Lower lobe of right lung (tissue), 2 donors: Measurements from ENCODE around the gene CNPY4. TPM values are rescaled to one million over a fixed set of nuclear protein-coding genes. Genes with fewer than 3 reads are reported as not detected.
A peak's percentile ranks its signal among the peaks of the same experiment; 100 is the strongest.

Experiments
- ATAC-seq, 2 donors: fragments of 200-7000 bp; cut with Tn5 transposase; one replicate each; pipeline ENCODE4 v1.9.1; 2020 to 2022; ENCODE audit warnings: mild to moderate bottlenecking in 2 of 2, moderate library complexity in 2 of 2
- DNase-seq: peaks from one replicate; pipeline ENCODE4 v3.0.0-alpha.2; 2020
- H3K27ac ChIP-seq: fragments of 200-600 bp; one replicate; pipeline ENCODE4 v1.8.0; 2022
- H3K27me3 ChIP-seq: fragments of 200-600 bp; one replicate; pipeline ENCODE4 v1.8.0; 2022; ENCODE audit warnings: low read depth
- H3K36me3 ChIP-seq: fragments of 200-600 bp; one replicate; pipeline ENCODE4 v1.8.0; 2022; ENCODE audit warnings: mild to moderate bottlenecking
- H3K4me1 ChIP-seq: fragments of 200-600 bp; one replicate; pipeline ENCODE4 v1.8.0; 2022
- H3K4me3 ChIP-seq: fragments of 200-600 bp; one replicate; pipeline ENCODE4 v1.8.0; 2022; ENCODE audit warnings: mild to moderate bottlenecking
- H3K9me3 ChIP-seq: fragments of 200-600 bp; one replicate; pipeline ENCODE4 v1.8.0; 2022
- CTCF ChIP-seq: fragments of 200-600 bp; IDR thresholded peaks from one replicate; pipeline ENCODE4 v1.8.0; 2022; ENCODE audit warnings: antibody characterized with exemption, mild to moderate bottlenecking
- intact Hi-C: fragments of 100-400 bp; cut with DNase I; formaldehyde crosslinking; loops from one replicate; pipeline ENCODE4 v1.11.0; 2022
- total RNA-seq: library from RNA; stranded (reverse); fragmentation: NEBNext Ultra II Directional; extraction: Animal tissue kit (Norgen Biotek cat#: 25700); gene quantifications from one replicate; pipeline ENCODE4 v1.2.1, GENCODE V29; 2021
- donor health status: DM: no; HTN: yes; CAD: no; lungs with severe emphysema.

The CNPY4 gene
- total RNA-seq, 1 donor from 2014 or later = 10.5 TPM

- no peaks in the 10 kb centered on the region for H3K9me3 ChIP-seq
- no peak overlapping the region for H3K4me3 ChIP-seq
- TF ChIP-seq CTCF = no peak
- intact Hi-C loops = no loop called here
- peaks cover 36% of the 10 kb centered on the region for H3K4me1 ChIP-seq
- H3K36me3 ChIP-seq = peaks cover 16% of the 10 kb centered on the region
- no peak for DNase-seq
- no peak for ATAC-seq
- H3K27ac ChIP-seq = peak overlapping the region; percentile 93
- no peaks in the 10 kb centered on the region for H3K27me3 ChIP-seq
These were observed 36.5 kb upstream of the CNPY4 start for GRCh38 chr7:100082978-100083377.

- H3K27ac ChIP-seq = no peak overlapping the region
- DNase-seq (no peak), ATAC-seq (no peak)
- TF ChIP-seq CTCF = no peak
- H3K9me3 ChIP-seq = no peaks in the 10 kb centered on the region
- intact Hi-C loops = no loop called here
- peaks cover 2% of the 10 kb centered on the region for H3K36me3 ChIP-seq
- no peaks in the 10 kb centered on the region for H3K27me3 ChIP-seq
- H3K4me3 ChIP-seq = no peak overlapping the region
- peaks cover 36% of the 10 kb centered on the region for H3K4me1 ChIP-seq
These were observed 33.9 kb upstream of the CNPY4 start for GRCh38 chr7:100085515-100085914.

- H3K36me3 ChIP-seq = peaks cover 19% of the 10 kb centered on the region
- H3K27ac ChIP-seq = no peak overlapping the region
- TF ChIP-seq CTCF = no peak
- intact Hi-C loops = no loop called here
- peaks cover 25% of the 10 kb centered on the region for H3K4me1 ChIP-seq
- DNase-seq (no peak), ATAC-seq (no peak)
- no peaks in the 10 kb centered on the region for H3K9me3 ChIP-seq
- no peak overlapping the region for H3K4me3 ChIP-seq
- H3K27me3 ChIP-seq = no peaks in the 10 kb centered on the region
These were observed 32.2 kb upstream of the CNPY4 start for GRCh38 chr7:100087055-100087750.

GRCh38 chr7:100088095-100088620, 31.3 kb upstream of the CNPY4 start:
- Histone ChIP-seq H3K27me3 (no peaks in the 10 kb centered on the region), H3K4me3 (peak overlapping the region; percentile 89), H3K27ac (peak overlapping the region; percentile 84), H3K4me1 (peaks cover 22% of the 10 kb centered on the region), H3K9me3 (no peaks in the 10 kb centered on the region), H3K36me3 (peaks cover 28% of the 10 kb centered on the region)
- ATAC-seq (no peak), DNase-seq (no peak)
- intact Hi-C loops = no loop called here
- no peak for TF ChIP-seq CTCF

- H3K4me1 ChIP-seq = peaks cover 25% of the 10 kb centered on the region
- peak within 1 kb of the TSS; percentile 84 for H3K27ac ChIP-seq
- ATAC-seq (peak; percentile 93 to 94), DNase-seq (peak; percentile 91)
- intact Hi-C loops = no loop called here
- no peaks in the 10 kb centered on the region for H3K27me3 ChIP-seq
- no peaks in the 10 kb centered on the region for H3K9me3 ChIP-seq
- peak within 1 kb of the TSS; percentile 89 for H3K4me3 ChIP-seq
- H3K36me3 ChIP-seq = peaks cover 35% of the 10 kb centered on the region
- no peak for TF ChIP-seq CTCF
These were observed 30.6 kb upstream of the CNPY4 start, which contains the start of gene COPS6 for GRCh38 chr7:100088621-100089457. COPS6 (plus strand) TSS chr7:100088969; CDS start chr7:100088991, 22 bp downstream.
